M059J (cell line): ENCODE results near the gene AFF2. TPM values are rescaled to one million over a fixed set of nuclear protein-coding genes. Genes with fewer than 3 reads are reported as not detected.
A peak's percentile ranks its signal among the peaks of the same experiment; 100 is the strongest.

Experiments
- DNase-seq: peaks from one replicate; pipeline ENCODE4 v3.0.0-alpha.2; 2012; ENCODE audit warnings: low read depth
- total RNA-seq: library from RNA; depleted of rRNA; stranded (reverse); fragments of >200 nt; shearing (Covaris generic); gene quantifications from 2 replicates; pipeline ENCODE4 v1.2.3, GENCODE V29; 2014; rRNA removed

The AFF2 gene
- total RNA-seq: 0.07 TPM in 1 of 2 replicates, not detected in the other

DNA sequence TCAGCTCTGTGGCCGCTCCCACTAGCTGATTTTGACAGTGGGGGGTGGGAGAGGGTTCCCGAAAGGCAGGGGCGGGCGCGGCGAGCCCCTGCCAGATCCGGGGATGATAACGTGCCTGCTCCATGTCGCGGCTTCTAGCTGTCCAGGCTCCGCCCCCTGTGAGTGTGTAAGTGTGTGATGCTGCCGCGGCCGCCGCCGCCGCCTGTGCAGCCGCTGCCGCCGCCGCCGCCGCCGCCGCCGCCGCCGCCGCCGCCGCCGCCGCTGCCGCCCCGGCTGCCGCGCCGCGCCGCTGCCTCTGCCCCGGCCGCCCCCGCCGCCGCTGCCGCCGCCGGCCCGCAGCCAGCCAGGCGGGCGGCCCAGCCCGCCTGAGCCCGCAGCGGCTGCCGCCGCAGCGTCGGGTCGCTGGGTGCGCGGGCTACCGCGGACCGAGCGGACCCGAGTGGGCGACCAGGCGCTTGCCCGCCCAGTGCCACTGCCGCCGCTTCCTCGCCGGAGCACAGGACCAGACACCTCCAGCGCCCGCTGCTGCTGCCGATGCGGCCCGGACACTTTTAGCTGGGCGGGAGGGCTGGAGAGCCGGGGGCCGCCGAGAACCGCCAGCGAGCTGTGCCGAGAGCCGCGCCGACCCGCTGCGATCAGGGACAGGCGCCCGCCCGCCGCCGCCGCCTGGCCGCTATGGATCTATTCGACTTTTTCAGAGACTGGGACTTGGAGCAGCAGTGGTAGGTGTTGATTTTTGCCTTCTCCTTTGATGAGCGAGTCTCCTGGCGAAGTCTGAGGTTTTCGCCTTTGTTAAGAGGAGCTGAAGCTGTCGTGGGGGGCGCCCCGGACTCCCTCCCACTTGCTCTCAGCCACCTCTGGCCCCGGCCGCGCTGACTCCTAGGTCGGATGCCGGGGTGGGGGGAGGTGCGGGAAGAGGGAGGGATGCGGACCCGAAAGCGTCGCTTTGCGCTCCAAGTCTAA is at the start of gene AFF2:
AFF2 (plus strand) TSS at position 195 of the 963 bp plus-strand sequence; CDS start at position 676, 481 bp downstream.
- no peak for DNase-seq

DNA sequence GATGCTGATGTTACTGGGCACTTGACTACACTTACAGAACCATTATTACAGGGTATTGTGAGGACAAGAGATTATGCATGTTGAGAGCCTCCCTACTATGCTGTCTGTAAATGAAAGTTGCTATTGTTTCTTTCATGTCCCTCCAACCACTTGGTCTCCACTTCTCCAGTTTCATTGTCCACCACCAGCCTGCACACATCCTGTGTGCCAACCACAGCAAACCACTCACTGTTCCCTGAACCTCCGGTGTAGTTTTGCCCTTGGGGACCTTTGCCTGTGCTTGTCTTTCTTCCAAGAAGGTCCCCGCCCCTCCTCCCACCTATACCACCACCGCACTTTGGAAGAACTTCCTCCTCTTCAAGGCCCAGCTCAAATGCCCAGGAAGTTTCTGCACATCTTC is 43.1 kb upstream of the AFF2 start:
- no peak for DNase-seq

DNA sequence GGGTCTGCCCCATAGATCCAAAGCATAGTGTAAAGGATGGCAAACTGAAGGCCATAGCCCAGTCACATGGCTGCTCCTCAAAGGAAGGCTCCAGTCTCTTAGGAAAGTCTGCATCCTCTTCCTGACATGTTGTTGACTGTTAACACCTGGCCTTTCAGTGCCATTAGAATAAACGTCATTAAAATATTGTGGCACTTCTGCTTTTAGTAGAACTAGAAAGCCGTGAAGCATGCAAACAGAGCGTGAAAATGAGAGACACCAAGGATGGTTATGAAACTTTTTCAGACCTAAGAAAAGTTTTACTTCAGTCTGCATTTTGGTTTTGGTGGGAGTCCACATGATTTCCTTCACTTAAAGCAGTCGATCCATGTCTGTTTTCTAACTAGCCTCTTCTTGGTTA is 41.1 kb upstream of the AFF2 start:
- DNase-seq: no peak

DNA sequence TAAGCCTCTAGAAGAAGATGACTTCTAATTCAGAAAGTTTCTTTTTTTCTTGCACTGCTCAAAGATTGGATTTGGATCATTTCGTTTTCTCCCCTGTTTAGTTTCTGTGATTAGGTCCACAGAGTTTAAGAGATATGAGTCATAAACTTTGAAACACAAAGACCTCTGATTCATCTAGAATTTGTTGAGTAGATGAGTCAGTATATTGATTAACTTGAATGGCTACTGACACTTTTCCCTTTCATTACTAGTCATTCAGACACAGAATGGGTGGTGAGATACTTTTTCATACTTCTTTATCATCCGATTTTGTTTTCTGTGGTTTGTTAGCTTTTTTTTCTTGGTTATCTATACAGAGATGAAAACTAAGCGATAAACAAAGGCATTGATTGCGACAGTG is 34.1 kb upstream of the AFF2 start:
- DNase-seq: no peak

DNA sequence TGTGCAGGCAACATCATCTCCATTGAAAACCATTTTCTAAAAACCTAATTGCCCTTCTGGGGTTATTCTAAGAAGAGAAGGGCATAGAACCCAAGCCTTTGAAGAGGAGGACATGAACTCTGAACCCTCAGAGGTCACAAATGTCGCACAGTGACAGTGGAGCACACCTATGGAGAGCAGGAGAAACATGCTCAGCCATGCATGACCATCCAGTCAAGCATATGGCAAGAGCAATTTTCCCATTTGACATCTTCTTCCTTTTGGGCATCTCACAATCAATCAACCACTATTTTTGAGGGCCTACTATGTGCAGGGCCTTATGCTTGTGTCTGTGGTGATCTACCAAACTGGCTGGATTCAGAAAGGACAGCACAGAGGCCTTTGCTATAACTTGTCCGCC is 30.1 kb upstream of the AFF2 start:
- DNase-seq: no peak

DNA sequence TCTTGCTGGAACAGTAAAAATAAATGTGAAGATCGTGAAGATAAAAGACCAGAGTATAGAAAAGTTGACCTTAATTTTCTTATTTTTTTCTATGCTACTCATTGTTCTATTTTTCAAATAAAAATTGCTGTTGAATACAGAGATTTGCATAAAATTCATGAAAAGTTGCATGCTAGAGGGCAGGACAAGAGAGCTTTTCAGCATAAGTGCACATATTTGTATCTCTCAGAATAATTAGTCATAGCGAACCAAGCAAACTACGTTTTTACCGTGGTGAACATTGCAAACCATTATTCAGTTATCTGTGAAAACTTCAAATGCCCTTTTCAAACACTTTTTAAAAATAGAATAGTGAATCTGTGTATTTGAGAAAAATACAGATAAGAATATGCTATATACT is 26.4 kb upstream of the AFF2 start:
- no peak for DNase-seq

DNA sequence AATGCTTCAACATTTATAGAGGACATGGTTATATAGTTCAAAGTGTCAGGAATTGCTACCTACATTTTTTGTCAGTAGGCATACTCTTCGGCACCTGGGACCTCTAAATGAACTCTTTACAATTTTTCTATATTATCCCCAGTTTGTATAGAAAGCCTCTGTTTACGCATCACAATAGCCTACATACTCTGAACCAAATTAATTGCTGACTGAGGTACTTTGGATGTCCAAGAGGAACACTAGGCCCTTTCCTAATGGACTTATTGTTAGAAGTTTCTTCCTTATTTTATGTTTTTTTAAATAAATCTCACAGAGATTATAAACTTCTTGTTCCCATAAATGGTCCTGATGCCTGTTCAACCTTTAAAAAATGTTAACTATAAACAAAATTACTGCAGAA is 8.4 kb upstream of the AFF2 start:
- DNase-seq: no peak

DNA sequence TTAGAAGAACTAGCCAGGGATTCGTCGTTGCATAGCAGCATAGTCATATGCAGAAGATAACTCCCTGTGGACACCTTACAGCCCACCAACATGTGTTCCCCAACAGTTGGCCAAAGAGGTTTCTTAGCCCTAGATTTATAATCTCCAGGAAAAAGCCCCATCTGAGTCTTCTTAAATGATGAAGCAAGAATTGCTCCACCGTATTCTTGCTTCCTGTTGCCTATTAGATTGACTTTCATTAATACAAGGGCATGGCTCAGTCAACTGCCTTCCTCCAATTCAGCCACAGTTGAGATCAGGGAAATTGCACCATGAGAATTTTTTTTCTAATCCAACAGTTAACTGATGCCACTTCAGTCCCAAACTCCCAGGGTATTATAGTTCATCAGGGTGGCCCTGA is 5.2 kb upstream of the AFF2 start:
- no peak for DNase-seq

DNA sequence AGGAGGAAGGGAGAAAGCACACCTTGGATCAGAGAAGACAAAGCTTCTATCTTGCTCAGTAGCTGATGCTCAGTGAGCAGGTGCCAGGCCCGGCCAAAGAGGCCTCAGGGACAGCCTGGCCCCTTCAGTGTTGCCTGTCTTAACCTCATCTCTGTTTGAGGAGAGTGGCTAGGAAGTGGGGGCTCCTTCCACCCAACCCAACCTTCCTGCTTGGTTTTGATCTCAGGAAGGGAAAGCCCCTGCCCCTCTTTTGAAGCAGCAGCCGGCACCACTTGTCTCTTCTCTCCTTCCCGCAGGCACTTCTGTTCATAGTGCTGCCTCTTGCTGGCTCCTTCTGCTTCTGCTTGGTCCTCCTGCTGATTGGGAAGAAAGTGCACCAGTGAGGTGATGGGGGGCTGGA is 2.4 kb upstream of the AFF2 start:
- DNase-seq: no peak

DNA sequence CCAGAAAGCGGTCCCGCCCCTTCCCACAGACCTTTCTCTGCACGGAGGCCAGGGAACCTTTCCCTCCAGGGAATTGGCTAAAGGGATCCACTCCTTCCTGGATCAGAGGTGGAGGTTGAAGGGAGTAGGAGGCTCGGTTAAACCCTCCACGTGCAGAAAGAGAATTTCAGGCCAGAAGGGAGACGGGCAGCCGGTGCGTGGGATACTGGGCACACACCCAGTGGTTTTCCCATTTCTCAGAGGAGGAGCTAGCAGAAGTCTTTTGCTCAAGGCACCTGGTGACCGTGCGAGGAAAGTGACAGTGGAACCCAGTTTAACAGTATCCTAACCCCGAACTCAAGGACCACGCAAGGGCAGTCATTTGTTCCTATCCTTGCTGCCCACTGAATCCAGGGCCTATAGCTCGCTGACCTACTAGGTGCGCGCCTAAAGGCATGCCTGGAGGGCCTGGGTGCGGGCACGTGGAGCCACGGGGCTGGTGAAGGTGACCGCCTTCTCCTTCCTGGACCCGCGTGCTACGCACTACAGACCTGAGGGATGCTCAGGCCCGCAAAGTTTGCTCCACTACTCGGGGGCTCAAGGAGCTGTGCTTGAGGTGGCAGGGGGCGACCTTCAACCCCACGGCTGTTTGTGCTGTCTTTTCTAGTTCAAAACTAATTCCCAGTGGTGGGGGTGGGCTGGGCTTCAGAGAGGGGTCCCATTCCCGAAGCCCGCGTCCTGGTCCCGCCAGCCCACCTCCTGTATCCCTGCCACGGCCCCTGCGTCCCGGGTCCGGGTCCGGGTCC is 587 bp upstream of the AFF2 start:
- no peak for DNase-seq

DNA sequence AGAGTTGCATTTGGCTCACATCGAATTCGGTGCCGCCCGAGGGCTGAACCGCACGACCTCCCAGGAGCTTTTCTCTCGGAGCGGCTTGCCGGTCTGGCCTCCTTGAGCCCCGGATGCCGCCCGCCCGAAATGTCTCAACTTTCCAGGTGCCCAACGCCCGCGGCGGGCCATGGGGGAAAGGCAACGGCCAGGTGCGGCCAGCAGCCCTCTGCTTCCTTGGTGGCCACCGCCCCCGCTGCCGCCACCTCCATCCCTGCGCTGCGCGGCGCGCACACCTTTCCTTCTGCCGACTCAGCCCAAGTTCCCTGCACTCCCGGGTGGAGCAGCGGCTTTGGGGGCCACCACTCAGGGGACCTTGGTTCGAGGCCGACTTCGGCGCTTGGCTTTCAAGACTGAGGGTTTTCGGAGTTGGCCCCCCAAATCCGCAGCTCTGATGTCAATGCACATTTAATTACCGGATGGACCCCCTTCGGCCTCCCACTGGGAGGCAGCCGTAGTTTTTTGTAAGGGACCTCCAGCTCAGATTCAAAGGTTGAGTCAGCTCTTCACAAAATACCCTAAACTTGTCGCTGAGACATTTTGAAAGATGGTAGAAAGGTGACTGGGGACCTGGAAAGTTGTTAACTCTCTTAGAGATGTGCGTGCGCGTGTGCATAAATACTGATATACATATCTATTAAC is 1.1 kb downstream of the AFF2 start:
- DNase-seq: no peak

DNA sequence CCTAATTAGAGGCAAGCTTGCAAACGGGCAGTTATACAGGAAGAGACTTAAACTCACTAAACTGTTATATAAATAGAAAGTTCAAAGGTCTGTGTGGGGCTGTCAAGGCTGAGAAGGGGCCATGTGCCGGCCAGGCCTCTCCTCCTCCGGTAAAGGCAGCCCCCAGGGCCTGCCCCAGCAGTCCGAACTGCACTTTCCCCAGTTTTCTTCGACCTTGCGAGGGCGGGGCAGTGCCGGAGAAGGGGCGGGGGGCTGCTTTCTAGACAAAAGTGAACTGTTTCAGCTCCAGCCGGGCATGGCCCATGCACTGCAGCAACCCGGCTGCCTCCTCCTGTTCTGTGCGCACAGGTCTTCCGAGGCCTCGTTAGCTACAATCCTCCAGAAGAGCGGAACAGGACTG is 4.1 kb downstream of the AFF2 start:
- no peak for DNase-seq

DNA sequence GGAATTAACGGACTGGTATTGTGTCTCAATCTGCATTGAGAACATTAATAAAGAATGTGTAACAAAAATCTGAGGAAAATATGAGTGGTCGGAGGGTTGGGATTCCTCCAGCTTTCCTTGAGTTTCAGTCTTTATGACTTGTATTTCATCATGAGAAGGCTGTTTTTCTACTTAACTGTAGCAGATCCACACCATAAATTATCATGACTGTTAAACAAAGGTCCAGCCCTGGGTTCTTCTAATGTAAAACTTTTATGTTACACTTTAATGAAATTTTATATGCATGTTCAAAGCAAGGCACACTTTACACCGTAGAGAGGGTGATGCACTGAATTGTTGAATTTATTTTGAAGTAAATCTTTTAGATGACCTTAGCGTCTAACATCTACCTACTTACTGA is 7.0 kb downstream of the AFF2 start:
- DNase-seq: no peak

DNA sequence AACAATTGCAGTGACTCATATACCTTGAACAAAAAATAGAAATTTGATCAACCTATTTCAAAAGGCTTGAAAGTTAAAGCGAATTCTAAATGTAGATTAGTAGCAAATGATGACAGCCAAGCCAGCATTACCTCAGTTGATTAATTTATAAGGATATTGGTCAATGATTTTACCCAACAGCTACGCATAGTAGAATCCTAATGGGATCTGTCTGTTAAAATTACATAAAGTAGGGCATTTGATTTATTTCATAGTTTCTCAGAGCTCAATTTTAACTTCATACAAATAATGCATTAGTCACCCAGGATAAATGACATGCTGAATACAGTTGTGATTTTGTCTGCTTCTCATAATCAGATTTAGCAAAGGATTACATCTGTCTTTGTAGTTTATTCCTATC is 12.0 kb downstream of the AFF2 start:
- DNase-seq: no peak

DNA sequence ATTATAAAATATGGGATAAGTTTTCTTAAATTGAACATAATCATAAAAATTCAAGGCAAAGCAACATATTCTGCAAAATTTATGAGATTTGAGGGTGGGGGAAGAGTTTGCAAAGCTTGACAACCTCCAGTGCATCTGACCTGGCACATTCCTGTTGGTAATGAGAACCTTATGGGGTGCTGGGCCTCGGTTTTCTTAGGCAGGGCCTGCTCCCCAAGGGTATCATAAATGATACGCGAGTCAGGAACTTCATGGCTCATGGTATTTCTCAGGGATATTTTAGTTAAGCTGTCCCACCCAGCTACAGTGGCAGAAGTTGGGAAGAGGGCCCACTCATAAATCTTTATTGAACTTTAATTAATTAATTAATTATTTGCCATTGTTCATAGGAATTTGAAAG is 13.2 kb downstream of the AFF2 start:
- DNase-seq: no peak

DNA sequence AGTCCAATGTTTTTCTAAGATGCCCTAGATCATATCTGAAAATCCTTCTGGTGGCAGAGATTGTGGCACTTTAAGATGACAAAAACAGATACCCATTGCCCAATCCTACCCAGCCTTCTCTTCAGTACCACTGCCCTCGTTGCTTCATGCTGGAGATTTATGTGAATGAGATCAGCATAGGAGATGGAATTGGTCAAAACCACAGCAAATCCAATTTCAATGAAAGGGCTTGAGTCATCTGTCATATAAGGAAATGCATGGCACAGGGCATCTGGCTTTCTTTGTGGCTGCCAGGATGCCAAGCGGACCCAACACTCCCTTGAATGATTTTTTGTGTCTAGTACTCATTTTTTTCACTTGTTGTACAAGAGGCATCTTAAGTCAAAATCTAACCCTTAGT is 16.8 kb downstream of the AFF2 start:
- peak; percentile 18 for DNase-seq

DNA sequence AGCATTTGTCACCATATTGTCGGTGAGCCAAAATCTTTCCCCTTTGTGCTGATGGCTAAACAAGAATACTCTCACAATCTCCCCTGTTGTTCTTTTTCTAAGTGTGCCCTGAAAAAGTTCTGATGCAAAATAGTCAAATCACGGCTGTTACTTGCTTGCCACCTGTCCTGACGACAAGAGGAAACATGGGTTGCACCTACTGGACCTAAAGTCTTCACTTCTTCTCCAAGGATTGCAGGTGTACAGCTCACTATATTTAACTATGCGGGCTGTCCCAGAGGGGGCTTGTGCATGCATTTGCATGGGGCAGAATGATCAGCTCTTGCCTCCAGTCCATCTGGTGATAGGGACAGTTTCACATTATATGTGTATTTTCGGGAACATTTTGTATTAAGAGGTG is 21.6 kb downstream of the AFF2 start:
- DNase-seq: no peak

DNA sequence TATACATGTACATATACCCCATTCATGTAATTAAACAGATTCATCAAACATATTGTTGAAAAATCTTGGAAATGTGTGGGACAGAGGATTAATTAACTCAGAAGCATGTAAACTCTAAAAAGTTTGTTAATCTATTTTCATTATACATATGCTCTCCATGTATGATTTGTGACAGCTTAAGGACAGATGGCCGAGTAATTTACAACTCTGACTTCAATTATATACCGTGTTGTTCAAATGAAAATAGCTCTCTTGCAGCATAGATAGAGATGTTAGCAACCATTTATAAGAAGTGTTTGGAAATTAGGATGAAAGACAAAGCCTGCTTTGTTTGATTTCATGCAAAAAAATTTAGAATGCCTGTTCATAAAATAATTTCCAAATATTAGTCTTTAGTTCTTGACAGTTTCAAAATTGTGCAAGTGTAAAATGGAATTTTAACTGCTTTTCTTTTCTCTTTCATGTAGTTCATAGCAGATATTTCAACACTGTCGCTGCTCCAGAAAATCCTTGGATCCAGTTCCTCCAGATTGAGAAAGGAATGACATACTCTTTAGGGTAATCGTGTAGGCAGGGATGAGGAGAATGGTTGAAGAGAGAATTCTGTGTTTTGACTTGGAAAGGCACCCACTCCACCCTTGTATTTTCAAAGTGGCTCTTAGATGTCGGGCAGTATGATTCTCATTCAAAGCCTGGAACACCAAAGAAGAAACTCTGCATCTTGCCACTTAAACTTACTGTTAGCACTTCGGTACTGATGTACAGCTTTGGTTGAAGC is 23.1 kb downstream of the AFF2 start:
- DNase-seq: no peak

DNA sequence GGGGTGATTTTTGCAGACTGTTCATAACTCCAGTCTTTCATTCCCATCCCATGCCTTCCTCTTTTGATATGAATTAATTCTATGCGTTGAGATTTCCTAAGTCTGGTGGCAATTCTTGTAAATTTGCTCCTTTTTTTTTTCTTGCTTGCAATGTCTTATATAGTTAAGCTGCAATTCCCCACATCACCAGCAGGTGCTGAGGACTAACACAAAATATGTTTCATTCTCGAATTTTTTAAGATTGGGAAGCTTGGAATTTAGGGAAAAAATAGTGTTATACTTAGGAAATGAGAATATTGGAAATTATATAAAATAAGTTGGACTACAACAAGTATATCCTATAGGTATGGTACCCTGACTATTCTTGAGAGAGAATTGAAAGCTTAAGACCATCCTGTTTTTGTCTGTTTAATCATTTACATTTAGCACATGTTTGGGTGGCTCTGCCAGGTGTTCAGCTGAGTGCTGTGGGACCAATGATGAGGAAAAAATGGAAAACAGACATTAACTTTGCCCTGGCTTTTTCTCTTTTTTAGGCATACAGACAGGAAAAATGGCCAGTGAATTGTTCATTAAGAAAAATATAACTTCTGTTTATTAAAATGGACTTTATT is 30.2 kb downstream of the AFF2 start:
- DNase-seq: peak; percentile 11

DNA sequence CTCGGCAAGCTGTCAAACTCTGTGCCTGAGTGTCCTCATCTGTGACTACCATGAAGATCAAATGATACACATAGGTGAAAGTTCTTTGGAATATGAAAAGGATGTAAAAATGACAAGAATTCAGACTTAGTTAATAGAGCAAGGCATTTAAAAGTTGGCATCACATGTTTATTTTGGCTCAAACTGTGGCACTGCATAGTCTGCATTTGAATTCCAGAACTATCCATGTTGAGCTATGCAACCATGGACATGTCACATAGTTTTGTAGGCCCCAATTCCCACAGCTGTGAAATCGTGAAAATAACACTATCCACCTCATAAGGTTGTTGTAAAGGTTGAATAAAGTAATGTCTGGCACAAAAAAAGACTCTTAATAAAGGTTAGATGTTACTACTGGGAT is 33.9 kb downstream of the AFF2 start:
- DNase-seq: no peak

DNA sequence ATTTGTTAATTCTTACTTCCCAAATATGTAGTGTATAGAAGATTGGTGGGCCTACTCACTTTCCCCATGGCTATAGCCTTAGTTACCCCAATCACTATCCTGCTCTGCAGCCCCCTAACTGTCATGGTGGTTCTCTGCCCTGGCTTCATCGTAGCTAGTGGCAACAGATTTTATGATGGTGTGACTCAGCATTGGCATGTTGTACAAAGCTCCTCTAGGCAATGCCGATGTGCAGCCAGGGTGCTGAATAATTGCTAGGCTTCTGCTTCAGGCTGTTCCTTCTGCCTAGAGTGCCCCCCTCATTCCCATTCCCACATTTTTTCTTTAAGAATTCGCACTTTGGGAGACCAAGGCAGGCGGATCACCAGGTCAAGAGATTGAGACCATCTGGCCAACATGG is 35.2 kb downstream of the AFF2 start:
- DNase-seq: peak; percentile 50
